Common myeloid progenitor, CD34-positive (primary cell): ENCODE results near the gene PRKAG1.

Experiments
- CTCF ChIA-PET: fragments of 350-600 bp; sonication (Branson Sonifier 250); formaldehyde crosslinking; loops from one replicate; lab custom pipeline; 2021; ENCODE audit warnings: antibody characterized with exemption; lab: Charles Lee
- POLR2A ChIA-PET: fragments of 350-600 bp; sonication (Branson Sonifier 250); formaldehyde crosslinking; loops from one replicate; lab custom pipeline; 2021; ENCODE audit warnings: antibody characterized with exemption; lab: Charles Lee
- DNase-seq, 3 donors: peaks; one replicate each; pipeline versions ENCODE4 v3.0.0 to v3.0.0-alpha.2; 2013
- H3K27ac ChIP-seq, 2 experiments: 1 replicate in 1 of 2; 2 replicates in 1 of 2; pipeline ENCODE4 v1.7.0; 2013; ENCODE audit warnings: inconsistent platforms in 2 of 2, low read length in 2 of 2, mild to moderate bottlenecking in 2 of 2, low read depth in 1 of 2, moderate library complexity in 1 of 2; ENCODE audit not compliant: severe bottlenecking in 2 of 2, insufficient read depth in 1 of 2, poor library complexity in 1 of 2
- H3K27me3 ChIP-seq, 5 experiments: replicated peaks in 2 of 5; 1 replicate in 3 of 5; 2 replicates in 2 of 5; pipeline versions ENCODE4 v1.6.1 to v1.7.0; 2013; ENCODE audit warnings: low read length in 4 of 5, mild to moderate bottlenecking in 2 of 5, moderate library complexity in 2 of 5, inconsistent platforms in 1 of 5; ENCODE audit not compliant: insufficient read depth in 5 of 5, control insufficient read depth in 4 of 5
- H3K36me3 ChIP-seq, 4 experiments: 1 replicate in 2 of 4; 2 replicates in 2 of 4; pipeline versions ENCODE4 v1.6.1 to v1.7.0; 2013; ENCODE audit warnings: low read length in 3 of 4, control low read depth in 1 of 4, mild to moderate bottlenecking in 1 of 4; ENCODE audit not compliant: control insufficient read depth in 4 of 4, insufficient read depth in 4 of 4
- H3K4me1 ChIP-seq, 4 experiments: 1 replicate in 3 of 4; 2 replicates in 1 of 4; pipeline versions ENCODE4 v1.6.1 to v1.7.1; 2013; ENCODE audit warnings: low read length in 3 of 4, mild to moderate bottlenecking in 3 of 4, control low read depth in 1 of 4, inconsistent platforms in 1 of 4, moderate library complexity in 1 of 4; ENCODE audit not compliant: control insufficient read depth in 4 of 4, insufficient read depth in 4 of 4; ENCODE audit errors: control extremely low read depth in 1 of 4
- H3K4me3 ChIP-seq, 7 experiments: 1 replicate in 4 of 7; 2 replicates in 3 of 7; pipeline versions ENCODE4 v1.5.1 to v1.7.0; 2013; ENCODE audit warnings: mild to moderate bottlenecking in 7 of 7, low read length in 6 of 7, moderate library complexity in 6 of 7, inconsistent platforms in 2 of 7, low read depth in 2 of 7, control low read depth in 1 of 7; ENCODE audit not compliant: insufficient read depth in 4 of 7, control insufficient read depth in 1 of 7; ENCODE audit errors: extremely low read depth in 1 of 7
- H3K9me3 ChIP-seq, 5 experiments: 1 replicate in 4 of 5; 2 replicates in 1 of 5; pipeline versions ENCODE4 v1.6.1 to v1.7.1; 2013; ENCODE audit warnings: low read length in 4 of 5, mild to moderate bottlenecking in 2 of 5, inconsistent platforms in 1 of 5, low read depth in 1 of 5, moderate library complexity in 1 of 5; ENCODE audit not compliant: control insufficient read depth in 4 of 5, insufficient read depth in 2 of 5; ENCODE audit errors: control extremely low read depth in 1 of 5
- WGBS: methylation state at CpG from one replicate; pipeline ENCODE4 v1.1.5; 2013; ENCODE audit not compliant: insufficient coverage; 5-methylcytosine and 5-hydroxymethylcytosine counted together

PRKAG1 gene

GRCh38 chr12:49041881-49042484, 23.4 kb upstream of the PRKAG1 start:
- POLR2A ChIA-PET: no interaction called here

DNA sequence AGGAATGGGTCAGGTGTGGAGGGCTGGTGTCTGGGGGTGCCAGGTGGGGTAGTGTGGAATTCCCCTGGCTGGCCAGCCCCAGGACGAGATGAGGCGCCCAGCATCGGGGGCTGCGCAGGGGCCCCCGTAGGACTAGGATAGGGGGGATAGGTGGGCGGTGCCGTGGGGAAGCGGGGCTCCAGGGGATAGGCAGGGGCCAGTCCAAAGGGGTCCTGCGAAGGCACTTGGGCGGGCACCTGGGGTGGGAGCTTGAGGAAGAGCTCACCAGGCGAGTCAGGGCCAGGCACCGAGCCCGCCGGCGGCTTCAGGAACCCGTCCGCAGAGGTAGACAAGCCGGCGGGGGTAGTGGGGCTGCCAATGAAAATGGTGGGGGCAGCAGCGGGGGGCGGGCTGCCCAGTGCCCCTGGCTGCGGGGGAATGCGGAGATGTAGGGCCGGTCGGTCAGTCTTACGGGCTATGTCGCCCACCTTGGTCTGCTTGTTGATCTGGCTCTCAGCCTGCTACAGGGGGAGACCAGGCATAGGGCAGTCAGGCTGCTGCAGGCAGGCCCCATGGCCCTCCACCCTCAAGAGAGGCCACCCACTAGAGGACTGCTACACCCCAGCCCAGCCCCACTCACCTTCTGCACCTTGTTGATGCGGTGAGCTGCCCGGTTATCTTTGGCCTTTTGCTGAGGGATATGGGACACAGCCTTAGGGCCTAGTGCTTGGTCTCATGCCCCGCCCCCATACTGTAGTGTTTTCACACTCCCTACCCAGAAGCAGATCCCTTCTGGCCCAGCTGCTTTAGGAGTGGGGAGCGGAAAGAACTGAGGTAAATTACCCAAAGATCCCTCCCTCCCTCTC, 22.7 kb upstream of the PRKAG1 start:
- Histone ChIP-seq H3K36me3 (peaks cover 21 to 96% (median 88%) of the 10 kb centered on the region in 4 experiments), H3K9me3 (no peaks in the 10 kb centered on the region), H3K4me3 (no peak overlapping the region), H3K27ac (no peak overlapping the region), H3K4me1 (no peaks in the 10 kb centered on the region), H3K27me3 (no peaks in the 10 kb centered on the region)
- DNase-seq: no peak
- CTCF ChIA-PET: interaction anchor here (0.8 to 7.3 kb wide), 10 partner anchors 11 to 116 kb away, joined by 3 to 72 read pairs (median 5); partner anchors contain the start of gene FKBP11
- POLR2A ChIA-PET: no interaction called here
- over 99% methylated on average over 17 of the region's 31 CpGs for WGBS

More at GRCh38 chr12:49041881-49042484, 23.4 kb upstream of the PRKAG1 start:
- Histone ChIP-seq H3K9me3 (no peaks in the 10 kb centered on the region), H3K27me3 (no peaks in the 10 kb centered on the region), H3K4me3 (no peak overlapping the region), H3K4me1 (no peaks in the 10 kb centered on the region), H3K36me3 (peaks cover 21 to 98% (median 89%) of the 10 kb centered on the region in 4 experiments), H3K27ac (no peak overlapping the region)
- 97% methylated on average over 11 of the region's 18 CpGs for WGBS
- no peak for DNase-seq
- CTCF ChIA-PET: interaction anchor here (0.8 to 8.1 kb wide), 11 partner anchors 9 to 117 kb away, joined by 3 to 121 read pairs (median 5); partner anchors contain the start of genes FKBP11 and KMT2D

DNA sequence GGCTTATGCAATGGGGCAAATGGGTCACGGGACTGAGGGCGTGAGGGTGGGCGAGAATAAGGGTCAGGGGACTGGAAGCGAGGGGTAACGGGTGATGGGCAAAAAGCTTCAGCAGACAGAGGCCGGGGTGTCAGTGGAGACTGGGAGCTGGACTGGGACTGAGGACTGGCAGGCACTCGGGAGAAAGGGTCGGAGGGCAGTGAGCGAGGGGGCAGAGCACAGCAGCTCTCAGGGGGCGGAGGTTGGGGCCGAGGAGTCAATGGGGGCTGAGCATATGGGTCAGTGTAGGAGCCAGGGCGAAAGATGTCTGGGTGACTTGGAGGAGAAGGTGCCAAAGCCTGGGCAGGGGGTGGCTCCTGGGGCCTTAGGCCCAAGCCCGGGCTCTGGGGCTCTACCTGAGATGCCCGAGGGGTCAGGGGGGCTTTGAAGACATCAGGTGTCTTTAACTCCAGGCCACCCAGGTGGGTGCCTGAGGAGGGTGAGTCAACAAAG, 21.8 kb upstream of the PRKAG1 start:
- no peaks in the 10 kb centered on the region for H3K27me3 ChIP-seq
- peaks cover 21 to 94% (median 85%) of the 10 kb centered on the region in 4 experiments for H3K36me3 ChIP-seq
- WGBS: 98% methylated on average over 11 of the region's 14 CpGs
- DNase-seq: no peak
- H3K4me1 ChIP-seq: no peaks in the 10 kb centered on the region
- no peak overlapping the region for H3K4me3 ChIP-seq
- ChIA-PET POLR2A (interaction anchor here (0.7 kb wide), 1 partner anchor 56 kb away, joined by 3 read pairs; no protein-coding TSS in a partner anchor), CTCF (interaction anchor here (0.6 to 7.3 kb wide), 9 partner anchors 9 to 56 kb away, joined by 3 to 72 read pairs (median 8); no protein-coding TSS in a partner anchor)
- H3K9me3 ChIP-seq: no peaks in the 10 kb centered on the region
- H3K27ac ChIP-seq: no peak overlapping the region

- no peaks in the 10 kb centered on the region for H3K9me3 ChIP-seq
- no peak overlapping the region for H3K27ac ChIP-seq
- CTCF ChIA-PET: interaction anchor here (0.6 to 7.3 kb wide), 12 partner anchors 9 to 67 kb away, joined by 3 to 72 read pairs (median 8); partner anchors contain the start of gene DDN
- H3K36me3 ChIP-seq: peaks cover 21 to 94% (median 86%) of the 10 kb centered on the region in 4 experiments
- no peak for DNase-seq
- POLR2A ChIA-PET: interaction anchor here (0.7 kb wide), 1 partner anchor 55 kb away, joined by 3 read pairs; no protein-coding TSS in a partner anchor
- no peaks in the 10 kb centered on the region for H3K27me3 ChIP-seq
- H3K4me3 ChIP-seq: no peak overlapping the region
- no peaks in the 10 kb centered on the region for H3K4me1 ChIP-seq
- WGBS: 97% methylated on average over 24 of the region's 30 CpGs
Observed at GRCh38 chr12:49039421-49040363, 21.1 kb upstream of the PRKAG1 start.

GRCh38 chr12:49038291-49038955, 19.8 kb upstream of the PRKAG1 start:
- Histone ChIP-seq H3K4me1 (no peaks in the 10 kb centered on the region), H3K27ac (no peak overlapping the region), H3K36me3 (peaks cover 21 to 94% (median 88%) of the 10 kb centered on the region in 4 experiments), H3K9me3 (no peaks in the 10 kb centered on the region), H3K4me3 (no peak overlapping the region), H3K27me3 (no peaks in the 10 kb centered on the region)
- POLR2A ChIA-PET: no interaction called here
- CTCF ChIA-PET: interaction anchor here (0.8 to 7.3 kb wide), 14 partner anchors 9 to 114 kb away, joined by 3 to 72 read pairs (median 8); partner anchors contain the start of genes DDN and WNT1
- 92% methylated on average over 13 of the region's 20 CpGs for WGBS
- DNase-seq: no peak

- CTCF ChIA-PET: interaction anchor here (1.1 to 10.7 kb wide), 12 partner anchors 8 to 114 kb away, joined by 3 to 121 read pairs (median 8); partner anchors contain the start of genes DDN and WNT1
- Histone ChIP-seq H3K9me3 (no peaks in the 10 kb centered on the region), H3K27me3 (no peaks in the 10 kb centered on the region), H3K27ac (no peak overlapping the region), H3K36me3 (peaks cover 17 to 94% (median 87%) of the 10 kb centered on the region in 4 experiments), H3K4me3 (no peak overlapping the region), H3K4me1 (no peaks in the 10 kb centered on the region)
- WGBS: 92% methylated on average over 7 of the region's 7 CpGs
- POLR2A ChIA-PET: interaction anchor here (1.4 kb wide), 1 partner anchor 24 kb away, joined by 3 read pairs; no protein-coding TSS in a partner anchor
- DNase-seq: no peak
Observed at GRCh38 chr12:49037947-49038237, 19.3 kb upstream of the PRKAG1 start.
